Ovary (tissue), 3 donors: ENCODE data around the gene MECR.

ENCODE experiments used
- CTCF ChIP-seq, 3 donors: fragments of 450-650 bp in 2 of 3; fragments of 200-600 bp in 1 of 3; IDR thresholded peaks; one replicate each; pipeline versions ENCODE4 v1.5.1 to v1.8.0; 2016 to 2022; ENCODE audit warnings: antibody characterized with exemption in 3 of 3, mild to moderate bottlenecking in 1 of 3
- EP300 ChIP-seq: sonication (generic); formaldehyde crosslinking; IDR thresholded peaks from one replicate; pipeline ENCODE4 v1.6.1; 2017; ENCODE audit warnings: antibody characterized with exemption
- POLR2A ChIP-seq: fragments of 450-650 bp; IDR thresholded peaks from one replicate; pipeline ENCODE4 v1.6.1; 2017; ENCODE audit warnings: antibody characterized with exemption, mild to moderate bottlenecking, moderate library complexity
- donor health status: DM: no; HTN: no; CAD: no.

GRCh38 chr1:29270929-29271521 is 40.3 kb upstream of the MECR start:
- TF ChIP-seq CTCF (IDR thresholded peaks at IDR 0.05) (no peak), POLR2A (no peak), EP300 (no peak)
